ENCODE results near the gene VEGFA.

Gene VEGFA

GRCh38 chr6:43826730-43827129, 56.7 kb downstream of the VEGFA start:
- DNase-seq: no peak

- DNase-seq: no peak
These were observed 57.9 kb downstream of the VEGFA start for GRCh38 chr6:43827898-43828297.

DNA sequence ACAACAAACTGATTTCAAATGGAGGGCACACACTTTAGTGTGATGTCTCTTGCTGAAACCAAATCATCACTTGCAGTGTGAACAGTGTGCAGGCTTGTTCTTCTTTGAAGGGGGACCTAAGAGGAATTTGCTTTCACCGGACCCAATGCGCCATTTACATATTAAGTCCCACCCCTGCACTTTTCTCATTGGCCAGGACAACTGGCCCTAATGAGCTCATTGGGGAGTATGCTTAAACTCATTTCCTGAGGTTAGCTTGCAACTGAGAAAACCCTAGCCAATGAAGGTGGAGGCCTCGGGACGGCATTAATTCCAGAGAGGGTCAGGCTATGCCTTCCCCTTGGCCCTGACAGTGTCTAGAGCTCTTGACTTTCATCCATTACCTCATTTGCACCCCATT, 58.7 kb downstream of the VEGFA start:
- DNase-seq: no peak

DNA sequence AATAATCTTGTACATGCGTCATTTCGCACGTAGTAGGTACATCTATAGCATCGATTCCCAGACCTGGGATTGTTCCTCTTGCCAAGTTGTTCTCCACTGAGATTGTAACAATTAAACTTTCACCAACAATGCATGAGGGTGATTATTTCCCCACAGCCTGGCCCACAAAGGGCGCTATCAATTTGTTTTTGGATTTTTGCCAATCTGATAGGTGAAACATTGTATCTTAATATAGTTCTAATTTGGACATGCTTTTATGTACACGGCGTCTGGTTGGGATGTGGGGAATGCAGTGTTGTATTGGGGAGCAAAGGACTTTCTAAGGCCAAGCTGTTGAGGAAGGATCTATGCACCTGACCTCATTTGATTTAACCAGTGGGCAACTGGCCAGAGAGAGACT, 59.5 kb downstream of the VEGFA start:
- no peak for DNase-seq

GRCh38 chr6:43830775-43831174, 60.8 kb downstream of the VEGFA start:
- no peak for DNase-seq

DNA sequence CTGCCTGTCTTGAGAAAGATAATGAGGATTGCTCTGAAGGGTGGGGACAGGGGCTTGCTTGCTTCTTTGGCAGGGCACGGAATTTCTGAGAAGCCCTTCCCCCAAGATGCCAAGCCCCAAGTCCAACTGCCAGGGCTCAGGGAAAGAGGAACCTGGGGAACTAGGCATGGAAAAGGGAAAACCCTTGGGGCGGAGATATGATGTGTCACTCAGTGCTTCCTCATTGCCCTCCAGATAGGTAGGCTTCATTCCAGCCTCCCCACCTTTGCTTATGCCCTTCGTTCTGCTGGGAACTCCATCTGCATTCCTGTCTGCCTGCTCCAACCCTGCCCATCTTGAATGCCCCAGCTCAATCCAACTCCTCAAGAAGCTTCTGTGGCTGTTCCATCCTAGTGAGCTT, 61.2 kb downstream of the VEGFA start:
- DNase-seq: no peak

GRCh38 chr6:43833223-43833995, 63.4 kb downstream of the VEGFA start:
- no peak for DNase-seq

- DNase-seq: no peak
These were observed 64.0 kb downstream of the VEGFA start for GRCh38 chr6:43833996-43834390.

- no peak for DNase-seq
These were observed 64.6 kb downstream of the VEGFA start for GRCh38 chr6:43834528-43835155.

GRCh38 chr6:43835872-43836419, 65.9 kb downstream of the VEGFA start:
- no peak for DNase-seq

Measured in NCI-H446 (cell line).